Gastroesophageal sphincter (tissue), 4 donors: ENCODE data around the gene GRID2. TPM values are rescaled to one million over a fixed set of nuclear protein-coding genes. Genes with fewer than 3 reads are reported as not detected.

Source experiments
- ATAC-seq: fragments of 150-250 bp; one replicate; pipeline ENCODE4 v1.9.1; 2016; ENCODE audit warnings: mild to moderate bottlenecking, moderate library complexity
- H3K27ac ChIP-seq, 4 donors: fragments of 200-600 bp; sonication (generic) in 3 of 4; 1 replicate in 3 of 4; 2 replicates in 1 of 4; pipeline ENCODE4 v1.5.1; 2016 to 2019
- H3K27me3 ChIP-seq: fragments of 200-600 bp; sonication (generic); one replicate; pipeline ENCODE4 v1.5.1; 2019
- H3K36me3 ChIP-seq, 2 donors: fragments of 200-600 bp; sonication (generic); one replicate each; pipeline ENCODE4 v1.5.1; 2019; ENCODE audit warnings: control low read depth in 1 of 2
- H3K4me1 ChIP-seq, 3 donors: fragments of 200-600 bp; sonication (generic); 1 replicate in 2 of 3; 2 replicates in 1 of 3; pipeline ENCODE4 v1.5.1; 2016 to 2019; ENCODE audit warnings: control low read depth in 2 of 3
- H3K4me3 ChIP-seq, 2 donors: fragments of 200-600 bp; sonication (generic); one replicate each; pipeline ENCODE4 v1.5.1; 2019; ENCODE audit warnings: mild to moderate bottlenecking in 1 of 2, moderate library complexity in 1 of 2
- H3K9me3 ChIP-seq, 3 donors: fragments of 200-600 bp; sonication (generic); one replicate each; pipeline ENCODE4 v1.5.1; 2017 to 2019; ENCODE audit warnings: control low read depth in 2 of 3
- CTCF ChIP-seq, 4 experiments: fragments of 200-600 bp in 2 of 4; fragments of 450-650 bp in 2 of 4; sonication (generic) in 1 of 4; IDR thresholded peaks; one replicate each; pipeline ENCODE4 v1.5.1; 2017 to 2019; ENCODE audit warnings: antibody characterized with exemption in 4 of 4, mild to moderate bottlenecking in 2 of 4, moderate library complexity in 2 of 4
- EP300 ChIP-seq: sonication (generic); formaldehyde crosslinking; IDR thresholded peaks from one replicate; pipeline ENCODE4 v1.6.1; 2017; ENCODE audit warnings: antibody characterized with exemption, mild to moderate bottlenecking
- POLR2A ChIP-seq, 2 donors: fragments of 450-650 bp; IDR thresholded peaks; one replicate each; pipeline ENCODE4 v1.6.1; 2017; ENCODE audit warnings: antibody characterized with exemption in 2 of 2, mild to moderate bottlenecking in 2 of 2, moderate library complexity in 1 of 2
- POLR2AphosphoS5 ChIP-seq: sonication (generic); formaldehyde crosslinking; IDR thresholded peaks from one replicate; pipeline ENCODE4 v1.6.1; 2017; ENCODE audit warnings: antibody characterized with exemption
- WGBS, 2 donors: methylation state at CpG; one replicate each; pipeline ENCODE4 v1.1.5; 2018; ENCODE audit warnings: low coverage in 1 of 2; 5-methylcytosine and 5-hydroxymethylcytosine counted together
- total RNA-seq, 4 donors: library from RNA; depleted of rRNA; stranded (reverse); fragments of >200 nt; gene quantifications; one replicate each; pipeline ENCODE4 v1.1.0, GENCODE V29; 2016

The GRID2 gene
- total RNA-seq, 4 donors from 2014 or later = 0.81 TPM; not detected in 3

GRCh38 chr4:92791871-92792440 lies 488.2 kb downstream of the GRID2 start:
- no peaks in the 10 kb centered on the region for H3K36me3 ChIP-seq
- 41 to 50% methylated on average over 3 to 4 of the region's 4 CpGs for WGBS, 2 donors
- no peak for ATAC-seq
- H3K27me3 ChIP-seq = no peaks in the 10 kb centered on the region
- no peak for TF ChIP-seq POLR2AphosphoS5
- TF ChIP-seq CTCF (IDR thresholded peaks at IDR 0.05) = no peak
- no peak for TF ChIP-seq POLR2A (IDR thresholded peaks at IDR 0.05)
- no peak for TF ChIP-seq EP300
- no peaks in the 10 kb centered on the region for H3K4me1 ChIP-seq
- H3K9me3 ChIP-seq = peaks cover 0 to 10% (median 0%) of the 10 kb centered on the region in 3 donors
- H3K27ac ChIP-seq = no peak overlapping the region
- H3K4me3 ChIP-seq = no peak overlapping the region

GRCh38 chr4:92809381-92809780 lies 505.6 kb downstream of the GRID2 start:
- Histone ChIP-seq H3K9me3 (no peaks in the 10 kb centered on the region), H3K4me3 (no peak overlapping the region), H3K36me3 (no peaks in the 10 kb centered on the region), H3K27me3 (no peaks in the 10 kb centered on the region), H3K27ac (no peak overlapping the region), H3K4me1 (no peaks in the 10 kb centered on the region)
- WGBS, 2 donors = 82 to 88% methylated on average over 2 of the region's 2 CpGs
- no peak for TF ChIP-seq POLR2AphosphoS5
- no peak for TF ChIP-seq CTCF (IDR thresholded peaks at IDR 0.05)
- TF ChIP-seq EP300 = no peak
- no peak for ATAC-seq

GRCh38 chr4:92812652-92813051 lies 508.9 kb downstream of the GRID2 start:
- H3K27ac ChIP-seq = no peak overlapping the region
- WGBS, 2 donors = 33 to 46% methylated on average over 1 of the region's 1 CpG
- no peaks in the 10 kb centered on the region for H3K36me3 ChIP-seq
- no peaks in the 10 kb centered on the region for H3K9me3 ChIP-seq
- no peaks in the 10 kb centered on the region for H3K27me3 ChIP-seq
- no peak for TF ChIP-seq CTCF (IDR thresholded peaks at IDR 0.05)
- no peak for TF ChIP-seq EP300
- TF ChIP-seq POLR2AphosphoS5 = no peak
- no peak for TF ChIP-seq POLR2A (IDR thresholded peaks at IDR 0.05)
- no peaks in the 10 kb centered on the region for H3K4me1 ChIP-seq
- no peak overlapping the region for H3K4me3 ChIP-seq
- no peak for ATAC-seq

- H3K9me3 ChIP-seq = no peaks in the 10 kb centered on the region
- H3K4me1 ChIP-seq = no peaks in the 10 kb centered on the region
- ATAC-seq = no peak
- H3K4me3 ChIP-seq = no peak overlapping the region
- H3K36me3 ChIP-seq = no peaks in the 10 kb centered on the region
- no peak overlapping the region for H3K27ac ChIP-seq
- H3K27me3 ChIP-seq = no peaks in the 10 kb centered on the region
- WGBS, 2 donors = 88% methylated on average over 1 of the region's 1 CpG; no CpG with 5 or more reads in 1 of the 2 donors
- TF ChIP-seq POLR2AphosphoS5 = no peak
- TF ChIP-seq CTCF (IDR thresholded peaks at IDR 0.05) = no peak
- no peak for TF ChIP-seq EP300
- no peak for TF ChIP-seq POLR2A (IDR thresholded peaks at IDR 0.05)
Observed at GRCh38 chr4:92814677-92815076, 510.9 kb downstream of the GRID2 start.

GRCh38 chr4:92825256-92825655 lies 521.5 kb downstream of the GRID2 start:
- Histone ChIP-seq H3K27me3 (no peaks in the 10 kb centered on the region), H3K4me3 (no peak overlapping the region), H3K4me1 (no peaks in the 10 kb centered on the region), H3K27ac (no peak overlapping the region), H3K36me3 (no peaks in the 10 kb centered on the region), H3K9me3 (peaks cover 0 to 4% (median 0%) of the 10 kb centered on the region in 3 donors)
- ATAC-seq = no peak
- WGBS, 2 donors = 41 to 83% methylated on average over 3 of the region's 3 CpGs
- TF ChIP-seq POLR2A (IDR thresholded peaks at IDR 0.05) (no peak), EP300 (no peak), CTCF (IDR thresholded peaks at IDR 0.05) (no peak), POLR2AphosphoS5 (no peak)
